ENCODE measurements around the gene RSPO3. TPM values are rescaled to one million over a fixed set of nuclear protein-coding genes. Genes with fewer than 3 reads are reported as not detected.

Gene RSPO3, protein sequence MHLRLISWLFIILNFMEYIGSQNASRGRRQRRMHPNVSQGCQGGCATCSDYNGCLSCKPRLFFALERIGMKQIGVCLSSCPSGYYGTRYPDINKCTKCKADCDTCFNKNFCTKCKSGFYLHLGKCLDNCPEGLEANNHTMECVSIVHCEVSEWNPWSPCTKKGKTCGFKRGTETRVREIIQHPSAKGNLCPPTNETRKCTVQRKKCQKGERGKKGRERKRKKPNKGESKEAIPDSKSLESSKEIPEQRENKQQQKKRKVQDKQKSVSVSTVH
- total RNA-seq: 2.6 and 3.7 TPM in 2 replicates

DNA sequence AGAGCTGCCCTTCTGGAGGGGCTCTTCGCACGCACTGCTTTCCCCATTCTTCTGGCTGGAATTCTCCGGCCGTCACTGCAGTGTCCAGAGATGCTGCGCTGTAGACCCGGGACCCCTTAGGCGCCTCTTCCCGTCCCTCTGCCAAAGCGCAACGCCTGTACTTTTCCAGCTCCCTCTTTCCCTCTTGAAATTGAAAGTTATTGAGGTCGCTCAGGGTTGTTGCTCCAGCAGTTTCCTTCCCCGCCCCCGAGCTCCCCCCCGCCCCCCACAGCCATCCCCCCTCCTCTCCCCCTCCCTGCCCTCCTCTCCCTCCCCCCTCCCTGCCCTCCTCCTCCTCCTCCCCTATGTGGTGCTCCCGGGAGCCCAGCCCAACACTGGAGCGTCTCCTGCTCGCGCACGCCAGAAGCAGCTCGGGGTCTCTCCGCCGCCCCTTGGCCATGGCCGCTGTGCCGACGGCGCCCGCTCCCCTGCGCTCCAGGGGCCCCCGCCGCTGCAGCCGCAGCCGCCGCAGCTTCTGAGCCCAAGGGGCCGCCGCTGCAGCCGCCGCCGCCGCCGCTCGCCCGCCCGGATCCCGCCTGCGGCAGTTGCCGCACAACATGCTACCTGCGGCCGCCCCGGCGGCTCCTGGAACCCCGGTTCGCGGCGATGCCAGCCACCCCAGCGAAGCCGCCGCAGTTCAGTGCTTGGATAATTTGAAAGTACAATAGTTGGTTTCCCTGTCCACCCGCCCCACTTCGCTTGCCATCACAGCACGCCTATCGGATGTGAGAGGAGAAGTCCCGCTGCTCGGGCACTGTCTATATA, at the start of gene RSPO3:
Gene RSPO3, plus strand, starts transcription at position 374 of the 804 bp plus-strand sequence. CDS start 522 bp downstream, outside the sequence.

Other genes with a start within 250 kb of the RSPO3 start
- 62.8 and 64.5 TPM in 2 replicates for gene RNF146, start 148.2 kb downstream of the RSPO3 start, total RNA-seq
- gene ECHDC1, start 224.9 kb downstream of the RSPO3 start, total RNA-seq: 50.9 and 90.2 TPM in 2 replicates